HUDEP-2 (cell line): ENCODE measurements around the gene SMYD3.

Source experiments
- DNase-seq, 76 experiments: peaks; one replicate each; lab custom pipeline; 2025; ENCODE audit not compliant: unreplicated experiment in 76 of 76; lab: John Stamatoyannopoulos, UW

The SMYD3 gene

GRCh38 chr1:246283771-246284410 lies 223.2 kb downstream of the SMYD3 start:
- DNase-seq, result no peak

DNA sequence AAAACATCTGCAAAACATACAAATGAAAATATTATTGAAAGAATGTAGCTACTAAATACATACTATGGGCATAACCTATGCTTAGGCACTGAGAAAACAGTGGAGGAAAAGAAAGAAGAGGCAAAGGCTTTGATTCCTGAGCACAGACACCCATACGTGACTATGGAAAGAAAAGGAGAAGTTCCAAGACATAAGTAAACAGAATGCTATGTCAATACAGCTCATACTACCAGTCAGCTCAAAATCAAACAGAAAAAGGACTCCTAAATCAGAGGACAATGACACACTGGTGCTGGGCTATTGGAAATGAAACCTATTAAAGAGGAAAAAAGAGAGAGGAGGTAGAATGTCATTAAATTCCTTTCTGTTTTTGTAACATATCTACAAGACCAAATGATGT lies 225.4 kb downstream of the SMYD3 start:
- no peak for DNase-seq

- no peak for DNase-seq
Measured at GRCh38 chr1:246281195-246281594, 225.9 kb downstream of the SMYD3 start.

GRCh38 chr1:246280551-246280950 lies 226.5 kb downstream of the SMYD3 start:
- peak in 11 of 76 experiments; percentile 1 to 29 (median 13) for DNase-seq

- no peak for DNase-seq
Measured at GRCh38 chr1:246279402-246279801, 227.7 kb downstream of the SMYD3 start.

- no peak for DNase-seq
Measured at GRCh38 chr1:246278371-246278770, 228.7 kb downstream of the SMYD3 start.

DNA sequence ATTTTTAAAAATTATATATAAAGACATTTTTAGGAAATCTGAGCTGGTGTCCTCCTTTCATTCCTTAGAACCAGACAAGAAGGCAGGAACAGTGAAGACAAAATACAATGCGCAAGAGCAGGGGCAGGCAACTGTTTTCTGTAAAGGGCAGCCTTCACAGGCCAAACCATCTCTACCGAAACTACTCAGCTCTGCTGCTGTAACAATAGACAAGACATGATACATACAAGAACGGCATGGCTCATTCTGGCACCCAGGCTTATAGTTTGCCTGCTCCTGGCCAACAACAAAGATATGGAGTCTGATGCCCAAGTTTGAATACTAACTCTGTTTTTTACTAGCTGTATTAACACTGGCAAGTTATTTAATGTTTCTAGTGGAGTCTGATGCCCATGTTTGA lies 232.0 kb downstream of the SMYD3 start:
- DNase-seq, result no peak

DNA sequence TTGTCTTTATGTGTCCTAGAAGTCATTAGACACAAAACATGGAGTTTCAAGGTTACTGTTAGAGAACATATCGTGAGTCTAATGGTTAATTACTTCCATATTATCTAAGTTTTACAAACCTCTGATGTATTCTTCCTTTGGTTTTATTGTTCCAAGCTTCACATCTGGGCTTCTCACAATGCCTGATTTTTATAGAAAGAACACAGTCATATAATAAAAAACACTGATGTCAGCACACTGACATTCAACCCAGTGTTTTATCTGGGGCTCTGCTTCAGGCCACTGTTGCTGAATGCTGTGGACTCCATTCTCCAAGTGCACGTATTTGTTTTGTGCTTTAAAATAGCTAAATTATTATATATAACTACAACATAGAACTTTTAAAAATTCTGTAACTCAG lies 232.9 kb downstream of the SMYD3 start:
- DNase-seq, result no peak

GRCh38 chr1:246271516-246271915 lies 235.6 kb downstream of the SMYD3 start:
- DNase-seq, result no peak

- DNase-seq, result no peak
Measured at GRCh38 chr1:246270236-246270635, 236.8 kb downstream of the SMYD3 start.

DNA sequence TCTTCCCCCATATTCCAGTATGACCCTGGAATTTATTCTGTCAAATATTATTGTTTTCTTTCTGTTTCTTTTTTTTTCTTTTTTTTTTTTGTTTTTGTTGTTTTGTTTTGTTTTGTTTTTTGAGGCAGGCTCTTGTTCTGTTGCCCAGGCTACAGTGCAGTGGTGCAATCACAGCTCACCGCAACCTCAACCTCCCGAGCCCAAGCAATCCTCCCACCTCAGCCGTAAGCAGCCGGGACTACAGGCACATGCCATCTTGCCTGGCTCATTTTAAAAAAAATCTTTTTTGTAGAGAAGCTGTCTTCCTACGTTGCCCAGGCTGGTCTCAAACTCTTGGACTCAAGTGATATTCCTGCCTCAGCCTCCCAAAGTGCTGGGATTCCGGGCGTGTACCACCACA lies 237.6 kb downstream of the SMYD3 start:
- DNase-seq, result no peak

GRCh38 chr1:246267896-246268295 lies 239.2 kb downstream of the SMYD3 start:
- no peak for DNase-seq

- no peak for DNase-seq
Measured at GRCh38 chr1:246267426-246267825, 239.7 kb downstream of the SMYD3 start.

DNA sequence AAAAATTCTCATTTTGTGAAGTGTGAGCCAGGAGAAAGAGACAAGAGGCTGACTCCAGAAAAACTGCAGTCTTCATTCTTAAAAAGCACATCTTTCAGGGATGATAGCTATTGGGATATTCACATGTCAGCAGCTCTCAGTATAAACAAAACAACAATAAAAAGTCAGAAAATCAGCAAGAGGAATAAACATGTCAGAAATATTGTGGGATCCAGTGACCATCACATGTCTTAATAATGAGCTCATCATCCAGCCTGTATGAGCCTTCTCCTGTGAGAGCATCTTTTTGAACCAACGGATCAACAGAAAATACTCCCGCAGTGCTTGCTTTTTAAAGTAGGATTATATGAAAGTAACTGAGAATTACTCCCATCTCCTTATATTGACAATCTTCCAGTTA lies 241.6 kb downstream of the SMYD3 start:
- DNase-seq, result no peak

GRCh38 chr1:246262281-246262680 lies 244.8 kb downstream of the SMYD3 start:
- no peak for DNase-seq

GRCh38 chr1:246261639-246262038 lies 245.4 kb downstream of the SMYD3 start:
- no peak for DNase-seq

- DNase-seq, result no peak
Measured at GRCh38 chr1:246258250-246258649, 248.8 kb downstream of the SMYD3 start.

- DNase-seq, result no peak
Measured at GRCh38 chr1:246255773-246256172, 251.3 kb downstream of the SMYD3 start.

DNA sequence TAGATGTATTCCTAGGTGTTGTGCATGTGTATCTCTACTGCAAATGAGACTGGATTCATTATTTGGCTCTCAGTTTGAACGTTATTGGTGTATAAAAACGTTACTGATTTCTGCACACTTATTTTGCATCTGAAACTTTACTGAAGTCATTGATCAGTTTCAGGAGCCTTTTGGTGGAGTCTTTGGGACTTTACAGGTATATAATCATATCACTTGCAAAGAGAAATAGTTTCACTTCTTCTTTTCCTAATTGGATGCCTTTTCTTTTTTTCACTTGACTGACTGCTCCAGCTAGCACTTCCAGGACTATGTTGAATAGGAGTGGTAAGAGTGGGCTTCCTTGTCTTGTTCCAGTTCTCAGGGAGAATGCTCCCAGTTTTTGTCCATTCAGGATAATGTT lies 252.2 kb downstream of the SMYD3 start:
- no peak for DNase-seq

DNA sequence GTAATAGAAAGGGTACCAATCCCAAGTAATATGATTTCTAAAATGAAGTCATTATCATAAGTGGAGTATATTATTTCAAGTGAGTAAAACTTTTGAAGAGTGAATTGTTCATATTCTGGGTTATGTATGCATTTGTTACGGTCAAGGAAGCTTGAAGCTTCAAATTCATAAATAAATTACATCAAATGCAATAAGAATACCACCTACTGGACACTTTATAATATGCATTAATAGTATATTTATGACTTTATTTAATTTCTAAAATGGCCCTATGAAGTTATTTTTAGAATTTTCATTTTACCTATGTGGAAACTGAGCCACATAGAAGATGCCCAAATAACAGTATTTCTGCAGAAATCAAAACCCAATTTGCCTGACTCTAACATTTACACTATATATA lies 260.6 kb downstream of the SMYD3 start:
- DNase-seq, result no peak

DNA sequence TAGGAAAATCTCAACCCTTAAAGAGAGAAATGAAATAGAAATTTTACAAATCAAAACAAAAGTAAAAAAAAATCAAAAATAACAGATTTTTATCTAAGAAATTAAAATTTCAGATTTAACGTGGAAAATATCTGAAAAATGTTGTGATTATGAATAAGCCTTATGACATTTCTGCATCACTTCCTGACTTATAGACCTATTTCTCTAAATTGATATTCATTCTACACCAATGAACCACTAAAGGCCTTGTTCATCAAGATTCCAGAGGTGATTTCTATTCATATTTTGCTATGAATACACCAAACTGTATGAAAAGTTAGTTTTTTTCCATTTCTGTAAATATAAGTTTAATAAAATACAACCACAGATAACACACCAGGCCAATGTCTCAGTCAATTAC lies 261.5 kb downstream of the SMYD3 start:
- DNase-seq, result no peak

DNA sequence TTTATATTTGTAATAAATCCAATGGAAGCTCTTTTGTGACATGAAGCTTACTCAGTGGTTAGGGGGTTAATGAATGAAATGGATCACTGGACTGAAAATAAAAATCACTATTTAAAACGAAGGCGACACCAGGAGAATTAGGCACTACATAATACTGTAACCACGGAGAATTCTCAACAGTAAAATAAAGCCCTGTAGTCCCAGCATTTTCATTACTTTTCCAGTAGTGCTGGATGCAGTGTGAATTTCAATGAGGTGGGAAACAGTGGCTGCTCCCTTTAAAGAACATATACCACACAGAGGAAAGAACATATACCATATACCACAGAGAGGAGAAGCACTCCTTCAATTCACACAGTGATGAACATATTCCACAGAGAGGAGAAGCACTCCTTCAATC lies 275.0 kb downstream of the SMYD3 start:
- no peak for DNase-seq

GRCh38 chr1:246226041-246226440 lies 281.0 kb downstream of the SMYD3 start:
- no peak for DNase-seq
